Immature natural killer cell (primary cell): Measurements from ENCODE around the gene SLC4A5. TPM values are rescaled to one million over a fixed set of nuclear protein-coding genes. Genes with fewer than 3 reads are reported as not detected.
A peak's percentile ranks its signal among the peaks of the same experiment; 100 is the strongest.

Experiments
- DNase-seq, 3 donors: peaks; one replicate each; pipeline ENCODE4 v3.0.0; 2022; ENCODE audit warnings: mixed read lengths in 1 of 3
- H3K27ac Mint-ChIP-seq, 6 donors: one replicate each; pipeline ENCODE4 v1.8.0; 2020; ENCODE audit warnings: mixed read lengths in 6 of 6, mild to moderate bottlenecking in 5 of 6, inconsistent platforms in 4 of 6, moderate library complexity in 3 of 6
- H3K27me3 Mint-ChIP-seq, 3 donors: one replicate each; pipeline ENCODE4 v1.8.0; 2020 to 2021; ENCODE audit warnings: low read depth in 3 of 3, mild to moderate bottlenecking in 3 of 3, mixed read lengths in 3 of 3, moderate library complexity in 3 of 3, inconsistent platforms in 1 of 3
- H3K36me3 Mint-ChIP-seq, 3 donors: one replicate each; pipeline ENCODE4 v1.8.0; 2020; ENCODE audit warnings: mixed read lengths in 3 of 3, inconsistent platforms in 2 of 3, mild to moderate bottlenecking in 2 of 3
- H3K4me1 Mint-ChIP-seq, 2 donors: one replicate each; pipeline ENCODE4 v1.8.0; 2020; ENCODE audit warnings: inconsistent platforms in 2 of 2, mild to moderate bottlenecking in 2 of 2, mixed read lengths in 2 of 2, moderate library complexity in 1 of 2
- H3K4me3 Mint-ChIP-seq, 5 donors: one replicate each; pipeline ENCODE4 v1.8.0; 2020; ENCODE audit warnings: mild to moderate bottlenecking in 5 of 5, mixed read lengths in 5 of 5, inconsistent platforms in 3 of 5, moderate library complexity in 3 of 5
- H3K9me3 Mint-ChIP-seq, 6 donors: one replicate each; pipeline ENCODE4 v1.8.0; 2020; ENCODE audit warnings: mild to moderate bottlenecking in 6 of 6, mixed read lengths in 6 of 6, inconsistent platforms in 4 of 6, moderate library complexity in 3 of 6
- polyA plus RNA-seq, 3 donors: library from polyadenylated mRNA; unstranded; fragments of 300-500 nt; fragmentation: Illumina TruSeq; gene quantifications; one replicate each; pipeline ENCODE4 v1.2.3, GENCODE V29; 2021

Gene SLC4A5
- polyA plus RNA-seq, 3 donors from 2014 or later, result not detected

DNA sequence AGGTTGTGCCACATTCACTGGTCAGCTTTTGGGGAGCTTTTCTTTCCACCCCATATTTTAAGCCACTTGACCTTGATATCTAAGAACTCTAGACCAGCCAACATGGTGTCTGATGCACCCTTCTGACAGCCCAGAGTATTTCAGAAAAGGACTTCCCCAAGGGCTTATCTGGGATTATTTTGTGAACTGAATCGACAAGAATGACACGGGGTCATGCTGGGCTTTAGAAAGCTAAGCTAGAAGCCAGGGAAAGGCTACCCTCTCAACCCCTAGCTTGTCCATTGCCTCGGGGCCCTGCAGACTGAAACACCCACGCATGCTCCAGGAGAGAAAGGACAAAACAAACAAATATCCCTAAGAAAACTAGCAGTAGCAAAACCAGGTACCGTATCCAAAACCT lies 16.0 kb downstream of the SLC4A5 start:
- Mint-ChIP-seq H3K36me3 (peaks cover 0 to 32% (median 23%) of the 10 kb centered on the region in 3 donors), H3K4me1 (peaks cover 0 to 17% of the 10 kb centered on the region in 2 donors), H3K4me3 (peak overlapping the region in 1 of 5 donors; percentile 24), H3K27me3 (peaks cover 2 to 6% (median 4%) of the 10 kb centered on the region in 3 donors), H3K27ac (peak overlapping the region in 3 of 6 donors; percentile 47 to 66 (median 59)), H3K9me3 (no peaks in the 10 kb centered on the region)
- no peak for DNase-seq

DNA sequence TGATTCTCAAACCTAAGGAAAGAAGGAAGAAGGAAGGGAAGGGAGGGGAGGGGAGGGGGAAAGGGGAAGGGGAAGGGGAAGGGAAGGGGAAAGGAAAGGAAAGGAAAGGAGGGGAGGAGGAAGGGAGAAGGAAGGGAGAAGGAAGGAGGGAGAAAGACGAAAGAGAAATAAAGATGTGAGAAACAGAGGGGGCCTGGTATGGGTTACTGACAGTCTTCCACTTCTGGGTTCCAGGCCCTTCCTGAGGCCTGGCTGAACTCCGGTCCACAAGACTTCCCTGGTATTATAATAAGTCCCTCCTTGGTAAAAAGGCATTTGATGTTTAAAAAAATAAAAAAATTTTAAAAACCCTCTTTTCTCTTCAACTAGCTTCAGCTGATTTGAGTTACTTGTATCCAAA lies 17.4 kb downstream of the SLC4A5 start:
- H3K27me3 Mint-ChIP-seq, result peaks cover 0 to 8% (median 6%) of the 10 kb centered on the region in 3 donors
- no peak overlapping the region for H3K27ac Mint-ChIP-seq
- H3K9me3 Mint-ChIP-seq, result no peaks in the 10 kb centered on the region
- H3K4me3 Mint-ChIP-seq, result no peak overlapping the region
- peaks cover 0 to 38% (median 29%) of the 10 kb centered on the region in 3 donors for H3K36me3 Mint-ChIP-seq
- DNase-seq, result no peak
- peaks cover 0 to 17% of the 10 kb centered on the region in 2 donors for H3K4me1 Mint-ChIP-seq

DNA sequence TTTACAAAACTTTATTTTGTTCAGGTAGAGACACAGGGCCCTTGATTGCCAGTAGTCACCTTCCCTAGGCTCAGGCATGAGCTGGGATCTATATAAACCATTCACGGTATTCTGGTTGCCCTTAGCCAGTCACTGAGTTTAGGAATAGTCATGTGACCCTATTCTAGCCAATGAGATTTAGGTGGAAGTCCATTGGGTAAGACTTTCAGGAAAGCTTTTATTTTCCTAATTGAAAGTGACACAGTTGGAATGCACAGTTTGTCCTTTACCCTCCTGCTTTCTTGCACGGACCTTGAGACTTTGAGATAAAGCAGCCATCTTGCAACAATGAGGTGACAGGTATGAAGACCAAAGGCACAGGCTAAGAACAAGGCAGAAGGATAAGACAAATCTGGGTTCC lies 21.5 kb downstream of the SLC4A5 start:
- no peaks in the 10 kb centered on the region for H3K4me1 Mint-ChIP-seq
- peaks cover 0 to 10% (median 6%) of the 10 kb centered on the region in 3 donors for H3K27me3 Mint-ChIP-seq
- no peak overlapping the region for H3K27ac Mint-ChIP-seq
- H3K4me3 Mint-ChIP-seq, result no peak overlapping the region
- no peak for DNase-seq
- peaks cover 4 to 48% (median 29%) of the 10 kb centered on the region in 3 donors for H3K36me3 Mint-ChIP-seq
- no peaks in the 10 kb centered on the region for H3K9me3 Mint-ChIP-seq

DNA sequence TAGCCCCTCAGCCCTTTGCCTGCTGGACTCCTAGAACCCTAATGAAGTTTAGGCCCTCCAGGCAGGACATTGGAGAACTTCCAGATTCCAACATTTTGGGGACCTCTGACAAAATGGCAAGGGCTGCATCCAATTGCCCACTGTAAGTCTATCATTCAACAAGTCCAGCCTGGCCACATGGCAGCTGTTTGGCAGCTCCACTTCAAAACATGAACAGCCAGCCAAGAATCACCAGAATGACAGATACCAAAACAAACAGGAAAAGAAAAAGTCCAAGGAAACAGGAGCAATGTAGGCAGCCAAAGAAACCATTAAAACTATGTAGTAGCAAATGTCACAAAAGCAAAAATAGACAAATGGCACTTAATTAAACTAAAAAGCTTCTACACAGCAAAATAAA lies 25.5 kb downstream of the SLC4A5 start:
- no peak for DNase-seq
- no peak overlapping the region for H3K27ac Mint-ChIP-seq
- H3K27me3 Mint-ChIP-seq, result peaks cover 0 to 5% (median 4%) of the 10 kb centered on the region in 3 donors
- H3K4me3 Mint-ChIP-seq, result no peak overlapping the region
- no peaks in the 10 kb centered on the region for H3K4me1 Mint-ChIP-seq
- H3K9me3 Mint-ChIP-seq, result no peaks in the 10 kb centered on the region
- peaks cover 4 to 42% (median 20%) of the 10 kb centered on the region in 3 donors for H3K36me3 Mint-ChIP-seq

DNA sequence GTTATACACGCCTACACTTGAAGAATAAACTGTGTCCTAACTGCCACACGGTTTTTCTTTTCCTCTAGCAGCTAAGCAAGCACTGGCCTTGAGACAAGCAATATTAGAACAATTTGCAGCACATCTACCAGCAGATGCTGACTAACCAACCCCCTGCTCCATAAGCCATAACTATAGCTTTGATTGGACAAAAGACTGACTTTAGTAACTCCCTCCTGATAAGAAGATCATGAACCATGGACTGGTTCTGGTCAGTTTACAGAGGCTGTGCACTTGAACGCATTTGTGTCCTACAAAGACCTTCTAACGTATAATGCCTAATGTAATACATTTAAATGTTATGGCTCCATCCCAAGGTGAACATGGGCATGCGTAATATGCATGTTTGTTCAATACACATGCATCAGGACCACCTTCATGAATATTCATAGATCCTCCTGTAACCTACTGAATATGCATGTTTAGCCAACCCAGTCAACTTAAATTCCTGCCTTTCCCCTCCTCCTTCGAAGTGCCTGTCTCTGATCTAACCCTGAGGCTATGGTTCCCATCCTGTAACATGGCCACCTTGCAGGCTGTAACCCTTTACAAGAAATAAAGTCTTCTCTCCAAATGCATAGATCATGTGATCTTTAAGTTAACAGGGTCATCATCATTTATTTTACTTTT lies 26.5 kb downstream of the SLC4A5 start:
- Mint-ChIP-seq H3K27ac (no peak overlapping the region), H3K4me1 (no peaks in the 10 kb centered on the region), H3K36me3 (peaks cover 4 to 35% (median 22%) of the 10 kb centered on the region in 3 donors), H3K4me3 (no peak overlapping the region), H3K9me3 (no peaks in the 10 kb centered on the region), H3K27me3 (peaks cover 0 to 4% (median 2%) of the 10 kb centered on the region in 3 donors)
- no peak for DNase-seq

DNA sequence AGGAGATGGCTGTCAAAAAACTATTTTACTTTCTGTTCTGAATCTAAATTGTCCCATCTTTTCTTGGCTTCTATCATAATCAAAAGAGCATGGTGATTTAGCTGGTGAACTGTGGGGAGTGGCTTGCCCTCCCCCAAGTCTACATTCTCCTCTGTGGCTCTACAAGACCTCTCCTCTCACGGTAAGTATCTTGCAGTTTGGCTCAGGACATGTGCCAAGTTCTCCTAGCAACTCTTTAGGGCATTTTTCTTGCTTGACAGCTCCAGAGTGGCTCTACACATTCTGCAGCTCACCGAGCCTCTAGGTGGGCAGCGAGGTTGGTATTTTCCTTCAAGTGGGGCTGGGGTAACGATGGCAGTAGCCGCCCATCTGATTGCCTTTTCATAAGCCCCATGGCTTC lies 29.1 kb downstream of the SLC4A5 start:
- no peaks in the 10 kb centered on the region for H3K4me1 Mint-ChIP-seq
- H3K9me3 Mint-ChIP-seq, result no peaks in the 10 kb centered on the region
- H3K27ac Mint-ChIP-seq, result no peak overlapping the region
- H3K4me3 Mint-ChIP-seq, result no peak overlapping the region
- H3K27me3 Mint-ChIP-seq, result peaks cover 0 to 4% (median 0%) of the 10 kb centered on the region in 3 donors
- no peak for DNase-seq
- peaks cover 0 to 36% (median 32%) of the 10 kb centered on the region in 3 donors for H3K36me3 Mint-ChIP-seq

DNA sequence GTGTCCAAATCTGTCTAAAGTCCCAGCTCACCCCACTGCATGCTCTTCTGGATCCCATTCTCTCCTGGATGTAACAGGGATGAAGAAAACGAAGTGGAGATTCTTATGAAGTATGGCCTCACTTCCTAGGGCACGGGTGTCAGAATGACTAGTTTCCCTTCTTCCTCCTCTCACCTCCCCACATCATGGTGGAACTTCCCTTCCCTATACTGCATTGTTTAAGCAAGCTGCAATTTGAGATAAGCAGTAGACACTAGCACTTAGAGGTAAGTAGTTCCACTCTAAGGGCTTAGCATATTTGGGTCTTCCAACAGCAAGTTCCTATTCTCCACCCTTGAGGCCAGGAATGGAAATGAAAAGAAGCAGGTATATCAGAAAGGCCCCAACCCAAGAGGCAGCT lies 29.7 kb downstream of the SLC4A5 start:
- Mint-ChIP-seq H3K9me3 (no peaks in the 10 kb centered on the region), H3K27ac (no peak overlapping the region), H3K27me3 (peaks cover 0 to 4% (median 0%) of the 10 kb centered on the region in 3 donors), H3K36me3 (peaks cover 0 to 36% (median 32%) of the 10 kb centered on the region in 3 donors), H3K4me1 (no peaks in the 10 kb centered on the region), H3K4me3 (no peak overlapping the region)
- no peak for DNase-seq

DNA sequence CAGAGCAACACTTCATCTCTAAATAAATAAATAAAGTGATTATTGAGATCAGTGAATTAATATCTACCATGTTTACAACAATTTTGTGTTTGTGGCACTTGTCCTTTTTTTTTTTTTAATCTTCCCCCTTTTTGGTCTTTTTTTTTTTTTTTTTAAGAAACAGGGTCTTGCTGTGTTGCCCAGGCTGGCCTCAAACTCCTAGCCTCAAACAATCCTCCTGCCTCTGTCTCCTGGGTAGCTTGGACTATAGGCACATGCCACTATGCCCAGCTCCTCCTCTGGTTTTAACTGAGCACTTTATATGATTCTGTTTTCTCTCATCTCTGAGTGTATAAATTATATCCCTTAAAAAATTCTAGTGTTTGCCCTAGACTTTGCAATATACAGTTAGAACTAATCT lies 30.3 kb downstream of the SLC4A5 start:
- no peaks in the 10 kb centered on the region for H3K9me3 Mint-ChIP-seq
- peaks cover 0 to 4% (median 0%) of the 10 kb centered on the region in 3 donors for H3K27me3 Mint-ChIP-seq
- no peak overlapping the region for H3K27ac Mint-ChIP-seq
- peaks cover 0 to 35% (median 32%) of the 10 kb centered on the region in 3 donors for H3K36me3 Mint-ChIP-seq
- DNase-seq, result no peak
- no peak overlapping the region for H3K4me3 Mint-ChIP-seq
- H3K4me1 Mint-ChIP-seq, result no peaks in the 10 kb centered on the region

DNA sequence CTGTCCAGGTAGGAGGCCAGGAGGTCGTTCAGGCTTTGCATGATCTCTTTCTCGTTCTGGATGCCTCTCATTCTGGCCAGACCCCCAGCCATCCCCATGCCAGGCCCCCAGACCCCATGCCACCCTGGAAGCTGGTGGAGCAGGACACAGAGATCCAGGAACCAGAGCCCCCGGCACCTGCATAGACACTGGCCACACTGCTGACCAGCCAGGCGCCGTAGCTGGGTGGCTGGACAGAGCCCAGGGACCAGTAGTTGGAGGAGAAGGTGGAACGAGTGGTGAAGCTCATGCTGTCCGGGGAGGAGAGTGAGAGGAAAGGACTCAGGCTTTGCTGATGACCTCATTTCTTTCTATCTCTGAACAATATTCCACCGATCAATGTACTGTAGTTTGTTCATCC lies 35.5 kb downstream of the SLC4A5 start:
- DNase-seq, result no peak
- H3K27me3 Mint-ChIP-seq, result peaks cover 0 to 2% (median 0%) of the 10 kb centered on the region in 3 donors
- H3K4me3 Mint-ChIP-seq, result no peak overlapping the region
- H3K27ac Mint-ChIP-seq, result no peak overlapping the region
- no peaks in the 10 kb centered on the region for H3K9me3 Mint-ChIP-seq
- peaks cover 0 to 4% of the 10 kb centered on the region in 2 donors for H3K4me1 Mint-ChIP-seq
- H3K36me3 Mint-ChIP-seq, result peaks cover 0 to 29% (median 19%) of the 10 kb centered on the region in 3 donors

DNA sequence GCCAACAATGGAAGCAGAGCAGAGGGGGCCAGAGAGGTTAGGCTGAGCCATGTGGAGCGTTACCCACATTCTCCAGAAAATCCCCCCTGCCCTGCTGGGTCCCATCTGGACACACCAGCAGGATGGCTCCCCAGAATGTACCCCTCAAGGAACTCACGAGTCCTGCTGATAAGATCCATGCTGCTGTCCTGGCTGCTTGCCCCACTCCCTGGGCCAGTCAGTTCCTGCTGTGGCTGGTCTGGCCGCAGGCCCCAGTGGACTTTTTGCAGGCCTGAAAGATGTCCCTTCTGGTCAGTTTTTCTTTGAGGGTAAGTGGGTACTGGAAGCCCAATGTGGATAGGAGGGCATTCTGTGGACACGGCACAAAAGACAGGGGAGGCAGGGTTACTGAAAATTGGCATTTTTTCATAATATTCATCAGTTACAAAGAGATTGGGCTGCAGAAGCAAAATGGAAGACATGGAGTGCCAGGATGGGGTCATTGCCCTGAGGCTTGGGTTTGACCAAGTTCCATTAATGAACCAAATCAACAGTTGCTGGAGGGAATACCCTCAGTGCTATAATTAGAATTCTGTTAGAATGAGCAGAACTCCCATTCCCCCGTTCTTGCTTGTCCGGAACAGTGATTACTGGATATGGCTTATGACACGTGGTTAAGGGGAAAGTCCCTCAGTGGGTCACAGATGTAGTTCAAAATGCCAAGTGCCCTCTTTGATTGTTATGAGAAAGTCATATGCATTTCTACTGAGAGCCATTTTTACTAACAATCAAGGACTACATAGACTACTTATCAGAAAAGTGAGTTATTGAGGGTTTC lies 38.7 kb downstream of the SLC4A5 start:
- Mint-ChIP-seq H3K9me3 (no peaks in the 10 kb centered on the region), H3K4me3 (no peak overlapping the region), H3K27ac (no peak overlapping the region), H3K4me1 (peaks cover 0 to 4% of the 10 kb centered on the region in 2 donors), H3K36me3 (peaks cover 0 to 13% (median 12%) of the 10 kb centered on the region in 3 donors), H3K27me3 (peaks cover 0 to 2% (median 0%) of the 10 kb centered on the region in 3 donors)
- DNase-seq, result no peak

DNA sequence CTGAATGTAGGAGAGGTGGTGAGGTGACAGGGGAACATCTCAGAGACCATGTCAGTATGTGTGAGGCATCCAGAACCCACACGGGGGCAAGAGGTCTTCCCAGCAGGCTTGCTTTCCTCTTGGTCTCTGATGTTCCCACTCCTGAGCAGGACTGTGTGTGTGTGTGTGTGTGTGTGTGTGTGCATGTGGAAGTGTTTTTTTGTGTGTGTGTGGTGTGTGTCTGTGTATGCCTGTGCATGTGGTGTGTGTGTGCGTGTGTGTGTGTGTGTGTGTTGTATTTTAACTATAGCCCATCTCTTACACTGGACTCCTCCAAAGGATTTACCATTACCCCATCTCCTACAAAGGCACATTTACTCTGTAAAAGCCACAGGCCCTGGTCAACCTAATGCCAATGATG lies 40.4 kb downstream of the SLC4A5 start:
- no peak for DNase-seq
- peaks cover 4 to 17% (median 15%) of the 10 kb centered on the region in 3 donors for H3K36me3 Mint-ChIP-seq
- H3K9me3 Mint-ChIP-seq, result no peaks in the 10 kb centered on the region
- H3K27me3 Mint-ChIP-seq, result peaks cover 0 to 2% (median 0%) of the 10 kb centered on the region in 3 donors
- peaks cover 0 to 4% of the 10 kb centered on the region in 2 donors for H3K4me1 Mint-ChIP-seq
- no peak overlapping the region for H3K4me3 Mint-ChIP-seq
- H3K27ac Mint-ChIP-seq, result peak overlapping the region in 1 of 6 donors; percentile 41

DNA sequence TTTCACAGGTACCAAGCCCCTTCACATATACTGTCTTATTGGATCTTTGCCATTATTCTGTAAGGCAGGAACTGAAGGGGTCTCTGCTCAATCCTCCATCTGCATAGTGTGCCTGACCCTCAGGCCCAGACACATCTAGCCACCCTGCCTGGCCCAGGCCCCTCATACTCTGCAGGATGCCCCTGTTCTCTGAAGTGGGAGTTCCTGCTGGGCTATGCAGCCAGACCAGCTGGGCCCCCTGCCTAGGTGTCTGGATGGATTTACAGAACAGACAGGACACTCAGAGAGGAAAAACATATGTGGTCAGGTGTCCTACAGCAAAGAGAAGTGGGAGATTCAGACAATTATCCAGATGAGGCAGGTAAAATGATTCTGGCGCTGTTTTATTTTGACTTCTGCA lies 42.0 kb downstream of the SLC4A5 start:
- H3K36me3 Mint-ChIP-seq, result peaks cover 4 to 17% (median 17%) of the 10 kb centered on the region in 3 donors
- H3K27me3 Mint-ChIP-seq, result peaks cover 0 to 2% (median 0%) of the 10 kb centered on the region in 3 donors
- peaks cover 0 to 4% of the 10 kb centered on the region in 2 donors for H3K4me1 Mint-ChIP-seq
- no peak overlapping the region for H3K27ac Mint-ChIP-seq
- no peak for DNase-seq
- H3K4me3 Mint-ChIP-seq, result no peak overlapping the region
- no peaks in the 10 kb centered on the region for H3K9me3 Mint-ChIP-seq

DNA sequence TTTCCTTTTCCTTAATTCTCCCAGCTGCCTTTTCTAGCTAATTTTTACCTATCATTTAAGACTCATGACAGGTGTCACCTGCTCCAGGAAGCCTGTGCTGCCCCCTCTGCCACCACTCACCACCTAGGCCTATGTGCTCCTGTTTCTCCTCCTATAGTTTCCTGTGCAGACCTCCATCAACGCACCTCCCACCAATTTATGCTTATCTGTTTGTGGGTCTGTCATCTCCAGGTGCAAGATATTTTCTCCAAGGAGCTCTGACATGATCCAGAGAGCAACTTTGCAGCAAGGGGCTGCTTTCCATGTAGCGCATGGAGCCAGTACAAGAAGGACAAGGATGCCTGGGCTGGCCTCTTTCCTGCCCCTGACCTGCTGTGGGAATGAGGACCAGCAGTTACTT lies 42.7 kb downstream of the SLC4A5 start:
- no peak for DNase-seq
- Mint-ChIP-seq H3K27me3 (peaks cover 0 to 2% (median 0%) of the 10 kb centered on the region in 3 donors), H3K36me3 (peaks cover 4 to 17% (median 13%) of the 10 kb centered on the region in 3 donors), H3K9me3 (no peaks in the 10 kb centered on the region), H3K4me3 (no peak overlapping the region), H3K4me1 (peaks cover 0 to 4% of the 10 kb centered on the region in 2 donors), H3K27ac (peak overlapping the region in 1 of 6 donors; percentile 39)

DNA sequence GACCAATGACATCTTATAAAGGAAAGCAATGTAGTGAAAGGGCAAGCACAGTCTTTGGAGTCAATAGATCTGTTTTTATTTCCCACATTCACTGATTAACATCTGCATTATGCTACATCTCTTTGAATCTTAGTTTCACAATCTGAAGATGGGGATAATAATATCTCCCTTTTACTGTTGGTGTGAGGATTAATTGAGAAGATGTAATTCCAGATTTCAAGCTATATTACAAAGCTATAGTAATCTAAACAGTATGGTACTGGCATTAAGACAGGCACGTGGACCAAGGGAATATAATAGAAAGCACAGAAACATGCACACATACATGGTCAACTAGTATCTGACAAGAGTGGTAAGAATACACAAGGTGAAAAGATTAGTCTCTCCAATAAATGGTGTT lies 45.3 kb downstream of the SLC4A5 start:
- Mint-ChIP-seq H3K27ac (no peak overlapping the region), H3K27me3 (peaks cover 0 to 2% (median 0%) of the 10 kb centered on the region in 3 donors), H3K4me3 (no peak overlapping the region), H3K36me3 (peaks cover 4 to 26% (median 17%) of the 10 kb centered on the region in 3 donors), H3K4me1 (no peaks in the 10 kb centered on the region), H3K9me3 (no peaks in the 10 kb centered on the region)
- no peak for DNase-seq
